Loucy (cell line): ENCODE results near the gene UGP2.

Source experiments
- EZH2phosphoT487 ChIP-seq: fragments of 200-600 bp; IDR thresholded peaks from 2 replicates; pipeline ENCODE4 v1.6.1; 2018; ENCODE audit warnings: antibody characterized with exemption, mild to moderate bottlenecking, moderate library complexity, borderline replicate concordance
- TF ChIP-seq, protein P1 (sequence below): fragments of 200-600 bp; sonication (generic); conservative IDR thresholded peaks from 2 replicates; pipeline ENCODE4 v1.5.1; 2014; ENCODE audit warnings: mild to moderate bottlenecking, antibody characterized with exemption, low read length

DNA sequence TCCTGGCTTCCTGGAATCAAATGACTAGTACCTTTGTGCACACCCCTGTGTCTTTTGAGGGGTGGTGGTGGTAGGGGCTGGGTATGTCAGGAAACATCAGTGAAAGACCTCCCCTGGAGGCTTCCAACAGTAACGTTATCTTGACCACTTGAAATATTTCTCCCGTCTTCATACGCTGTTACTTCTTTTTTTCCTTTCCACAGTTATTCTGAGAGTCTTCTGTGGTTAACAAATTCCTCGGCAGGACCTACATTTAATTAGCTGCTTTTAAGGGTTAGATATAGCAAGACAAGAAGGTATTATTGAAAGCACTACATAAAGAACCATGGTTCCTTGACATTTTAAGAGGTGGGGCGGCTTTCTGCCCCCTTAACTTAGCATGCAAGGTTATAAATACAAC, 34.6 kb downstream of the UGP2 start:
- TF ChIP-seq, protein P1, sequence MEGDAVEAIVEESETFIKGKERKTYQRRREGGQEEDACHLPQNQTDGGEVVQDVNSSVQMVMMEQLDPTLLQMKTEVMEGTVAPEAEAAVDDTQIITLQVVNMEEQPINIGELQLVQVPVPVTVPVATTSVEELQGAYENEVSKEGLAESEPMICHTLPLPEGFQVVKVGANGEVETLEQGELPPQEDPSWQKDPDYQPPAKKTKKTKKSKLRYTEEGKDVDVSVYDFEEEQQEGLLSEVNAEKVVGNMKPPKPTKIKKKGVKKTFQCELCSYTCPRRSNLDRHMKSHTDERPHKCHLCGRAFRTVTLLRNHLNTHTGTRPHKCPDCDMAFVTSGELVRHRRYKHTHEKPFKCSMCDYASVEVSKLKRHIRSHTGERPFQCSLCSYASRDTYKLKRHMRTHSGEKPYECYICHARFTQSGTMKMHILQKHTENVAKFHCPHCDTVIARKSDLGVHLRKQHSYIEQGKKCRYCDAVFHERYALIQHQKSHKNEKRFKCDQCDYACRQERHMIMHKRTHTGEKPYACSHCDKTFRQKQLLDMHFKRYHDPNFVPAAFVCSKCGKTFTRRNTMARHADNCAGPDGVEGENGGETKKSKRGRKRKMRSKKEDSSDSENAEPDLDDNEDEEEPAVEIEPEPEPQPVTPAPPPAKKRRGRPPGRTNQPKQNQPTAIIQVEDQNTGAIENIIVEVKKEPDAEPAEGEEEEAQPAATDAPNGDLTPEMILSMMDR, result no peak
- TF ChIP-seq EZH2phosphoT487, result no peak
